HUDEP-2 (cell line): ENCODE results near the gene PRR5L.
A peak's percentile ranks its signal among the peaks of the same experiment; 100 is the strongest.
"Not testable (repeated sequence)": the region's sequence is repeated elsewhere in the genome, so short reads cannot be mapped to it uniquely, and the experiment has no call there.

Source experiments
- DNase-seq, 76 experiments: peaks; one replicate each; lab custom pipeline; 2025; ENCODE audit not compliant: unreplicated experiment in 76 of 76; lab: John Stamatoyannopoulos, UW

Gene PRR5L

GRCh38 chr11:36485298-36486002 lies 189.4 kb downstream of the PRR5L start:
- no peak for DNase-seq

- no peak for DNase-seq
These were observed 191.5 kb downstream of the PRR5L start for GRCh38 chr11:36487619-36488018.

GRCh38 chr11:36488096-36488495 lies 192.0 kb downstream of the PRR5L start:
- DNase-seq = no peak

GRCh38 chr11:36490026-36490806 lies 194.1 kb downstream of the PRR5L start:
- DNase-seq = no peak

- DNase-seq = peak in 22 of 76 experiments; percentile 1 to 42 (median 28)
These were observed 196.7 kb downstream of the PRR5L start for GRCh38 chr11:36492724-36493304.

GRCh38 chr11:36493332-36493731 lies 197.2 kb downstream of the PRR5L start:
- no peak for DNase-seq

- no peak for DNase-seq
These were observed 202.6 kb downstream of the PRR5L start for GRCh38 chr11:36498721-36499120.

- no peak for DNase-seq
These were observed 203.2 kb downstream of the PRR5L start for GRCh38 chr11:36499315-36499714.

- peak in 4 of 76 experiments; percentile 3 to 23 (median 8) for DNase-seq
These were observed 204.2 kb downstream of the PRR5L start for GRCh38 chr11:36500315-36500721.

- no peak for DNase-seq
These were observed 205.1 kb downstream of the PRR5L start for GRCh38 chr11:36501236-36501635.

GRCh38 chr11:36507824-36508489 lies 211.9 kb downstream of the PRR5L start:
- DNase-seq = peak in 1 of 76 experiments; percentile 11

GRCh38 chr11:36508743-36509142 lies 212.7 kb downstream of the PRR5L start:
- no peak for DNase-seq

- DNase-seq = peak in 37 of 76 experiments; percentile 3 to 65 (median 25)
These were observed 213.1 kb downstream of the PRR5L start for GRCh38 chr11:36509201-36509639.

GRCh38 chr11:36509694-36510593 lies 213.9 kb downstream of the PRR5L start, which contains the start of gene TRAF6:
TSS of gene TRAF6 (minus strand) at chr11:36510272. CDS start at chr11:36501515, 8,757 bp downstream.
- peak in 74 of 76 experiments; percentile 16 to 87 (median 74) for DNase-seq

GRCh38 chr11:36510594-36510942 lies 214.5 kb downstream of the PRR5L start:
- DNase-seq = peak in 1 of 76 experiments; percentile 1

GRCh38 chr11:36511062-36511461 lies 215.0 kb downstream of the PRR5L start:
- DNase-seq = not testable (repeated sequence)

GRCh38 chr11:36512016-36512415 lies 215.9 kb downstream of the PRR5L start:
- DNase-seq = no peak

GRCh38 chr11:36513965-36514364 lies 217.9 kb downstream of the PRR5L start:
- DNase-seq = peak in 1 of 76 experiments; percentile 6
